Endometrial microvascular endothelial cells (primary cell): ENCODE results near the gene TMEM255B. TPM values are rescaled to one million over a fixed set of nuclear protein-coding genes. Genes with fewer than 3 reads are reported as not detected.

ENCODE experiments used
- in situ Hi-C: cut with HindIII; loops from 2 replicates; pipeline ENCODE4 v1.10.0; 2017; ENCODE audit warnings: low sequenced_read_pairs, low pct_unique_long_range_greater_than_20kb; ENCODE audit errors: inconsistent ontology term
- total RNA-seq: library from RNA; depleted of rRNA; stranded (reverse); fragments of >200 nt; gene quantifications from one replicate; pipeline ENCODE4 v1.2.3, GENCODE V29; 2015; ENCODE audit errors: inconsistent ontology term

Gene TMEM255B
- total RNA-seq, 1 donor from 2014 or later = 31.3 TPM

DNA sequence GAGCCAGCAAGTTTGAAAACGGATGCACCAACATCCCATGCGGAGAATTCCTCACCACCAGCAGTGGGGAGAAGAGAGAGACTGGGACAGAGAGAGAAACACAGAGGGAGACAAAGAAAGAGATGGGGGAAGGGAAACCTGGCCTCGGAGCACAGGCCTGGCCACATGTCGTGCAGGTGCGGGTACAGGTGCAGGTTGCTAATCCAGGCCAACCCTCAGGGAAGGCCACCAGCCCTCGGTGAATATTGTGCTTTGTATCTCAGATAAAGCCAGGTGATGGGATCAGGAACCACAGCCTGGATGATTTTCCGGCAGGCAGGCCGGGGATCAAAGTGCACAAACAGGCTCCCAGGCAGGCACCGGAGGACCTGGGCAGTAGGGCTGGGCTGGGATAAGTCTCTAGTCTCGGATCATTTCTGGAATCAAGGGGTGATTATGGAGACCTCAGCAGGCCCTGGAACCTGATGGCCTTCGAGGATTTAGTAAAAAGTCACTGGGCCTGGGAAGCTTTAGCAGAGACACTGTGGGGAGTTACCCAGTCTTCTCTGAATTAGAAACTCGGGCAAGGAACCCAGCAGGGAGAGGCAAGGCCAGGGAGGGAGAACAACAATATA is 101.1 kb downstream of the TMEM255B start:
- in situ Hi-C loops = no loop called here

DNA sequence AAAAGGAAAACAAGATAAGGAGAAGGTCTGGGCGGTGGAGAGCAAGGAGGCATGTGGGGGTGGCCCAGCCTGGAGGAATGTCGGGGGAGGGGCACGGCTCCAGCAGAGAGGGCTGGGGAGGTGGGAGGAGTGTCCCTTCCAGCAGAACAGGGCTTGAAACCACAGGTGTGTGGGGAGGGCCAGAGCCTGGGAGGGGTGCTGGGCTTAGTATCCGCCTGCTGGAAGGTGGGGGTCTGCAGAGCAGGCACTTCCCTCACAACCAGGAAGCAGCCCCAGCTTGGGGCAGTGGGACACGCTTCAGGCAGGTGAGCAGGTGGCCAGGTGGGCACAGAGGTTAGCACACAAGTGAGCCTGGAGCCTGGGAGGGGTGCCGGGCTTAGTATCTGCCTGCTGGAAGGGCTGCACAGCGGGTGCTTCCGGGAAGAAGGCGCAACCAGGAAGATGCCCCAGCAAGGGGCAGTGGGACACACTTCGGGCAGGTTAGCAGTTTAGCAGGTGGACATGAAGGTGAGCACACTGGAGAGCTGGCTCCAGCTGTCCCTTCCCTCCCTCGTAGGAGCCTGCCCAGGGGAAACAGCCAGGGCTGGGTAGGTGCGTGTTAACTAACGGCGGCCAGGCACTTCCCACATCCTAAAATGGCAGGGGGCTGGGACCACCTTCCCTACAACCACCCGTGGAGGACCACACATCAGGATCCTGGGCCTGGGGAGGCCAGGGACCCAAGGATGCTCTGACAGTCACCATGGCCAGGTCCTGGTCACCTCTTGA is 101.8 kb downstream of the TMEM255B start:
- in situ Hi-C loops = no loop called here

DNA sequence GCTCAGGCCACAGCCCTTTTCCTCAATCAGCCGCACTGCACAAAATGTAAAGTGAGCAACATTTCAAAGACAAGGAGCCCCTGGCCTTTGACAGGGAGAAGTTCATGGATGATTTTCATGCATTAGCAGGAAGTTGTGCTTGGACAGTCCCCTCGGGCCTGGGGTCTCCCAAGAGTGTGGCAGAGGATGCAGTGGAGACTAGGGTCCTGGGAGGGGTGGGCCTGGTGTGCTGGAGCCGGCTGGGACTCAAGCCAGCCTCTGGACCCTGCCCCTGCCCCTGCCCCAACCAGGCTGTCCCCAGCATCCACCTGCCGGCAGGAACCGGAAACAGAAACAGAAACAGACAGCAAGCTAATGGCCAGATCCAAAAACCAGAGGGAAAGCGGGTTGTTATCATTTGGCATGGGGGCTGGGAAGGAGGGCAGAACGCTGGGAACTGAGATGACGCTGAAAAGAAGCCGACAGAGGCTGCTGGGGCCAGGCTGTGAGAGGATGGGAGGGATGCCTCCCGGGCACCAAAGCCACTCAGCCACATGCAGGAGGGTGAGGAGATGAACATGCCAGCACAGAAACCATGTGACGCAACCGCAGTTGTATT is 102.5 kb downstream of the TMEM255B start:
- in situ Hi-C loops = no loop called here

DNA sequence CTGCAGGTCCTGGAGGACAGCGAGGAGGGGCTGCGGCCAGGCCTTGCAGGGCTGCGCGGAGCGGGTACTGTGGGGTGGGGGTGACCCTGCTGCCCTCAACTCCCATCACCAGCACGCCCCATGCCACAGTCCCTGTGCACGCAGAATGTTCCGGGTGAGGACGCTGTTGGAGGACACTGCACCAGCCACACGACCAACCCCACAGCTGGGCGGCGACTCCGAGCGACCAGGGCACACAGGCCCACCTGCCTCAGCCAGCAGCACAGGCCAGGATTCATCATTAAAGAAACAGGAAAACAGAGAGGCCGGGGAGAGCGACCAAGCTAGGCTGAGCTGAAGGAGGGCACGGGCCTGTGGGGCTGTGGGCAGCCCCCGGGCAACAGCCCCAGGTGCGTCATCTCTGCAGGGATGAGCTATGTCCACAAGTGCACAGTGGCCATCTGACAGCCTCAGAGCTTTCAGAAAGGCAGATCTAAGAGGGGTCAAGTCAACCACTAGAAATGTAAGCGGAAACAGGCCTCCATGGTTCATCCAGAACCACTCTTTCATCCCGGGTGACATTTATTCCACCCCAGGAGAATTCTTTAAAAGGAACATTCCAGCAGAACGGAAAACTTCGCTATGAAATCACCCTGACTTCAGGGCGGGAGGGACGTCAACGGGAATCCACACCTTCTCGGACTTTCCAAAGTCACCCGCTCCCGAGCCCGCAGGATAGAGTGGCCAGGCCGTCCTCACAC is 103.3 kb downstream of the TMEM255B start:
- in situ Hi-C loops = no loop called here

DNA sequence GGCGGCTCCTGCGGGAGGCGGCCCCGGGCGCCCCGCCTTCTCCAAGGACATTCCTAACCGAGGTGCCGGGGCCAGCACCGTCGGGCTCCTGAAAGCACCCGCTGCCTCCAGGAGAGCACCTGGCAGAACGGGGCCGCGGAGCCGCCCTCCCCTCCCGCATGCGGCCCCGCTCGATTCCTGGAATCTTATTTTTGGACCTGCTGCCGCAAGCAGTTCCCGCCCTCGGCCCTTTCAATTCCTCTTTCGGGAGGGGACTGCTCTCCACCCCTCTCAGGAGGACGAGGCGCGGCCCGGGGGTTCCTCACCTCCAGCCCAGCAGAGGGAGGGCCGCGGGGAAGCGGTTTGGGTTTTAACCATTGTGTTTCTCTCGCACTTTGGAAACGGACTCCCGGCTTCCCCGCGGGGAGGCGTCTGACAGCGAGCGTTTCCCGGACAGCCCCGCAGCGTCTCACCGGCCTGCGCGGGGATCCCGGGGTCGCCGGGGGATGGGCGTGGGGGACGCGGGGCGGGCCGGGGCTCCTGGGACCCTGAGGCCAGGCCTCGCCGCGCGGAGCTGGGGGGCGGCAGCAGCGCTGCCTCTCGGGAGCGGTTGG is 104.0 kb downstream of the TMEM255B start:
- in situ Hi-C loops = no loop called here

DNA sequence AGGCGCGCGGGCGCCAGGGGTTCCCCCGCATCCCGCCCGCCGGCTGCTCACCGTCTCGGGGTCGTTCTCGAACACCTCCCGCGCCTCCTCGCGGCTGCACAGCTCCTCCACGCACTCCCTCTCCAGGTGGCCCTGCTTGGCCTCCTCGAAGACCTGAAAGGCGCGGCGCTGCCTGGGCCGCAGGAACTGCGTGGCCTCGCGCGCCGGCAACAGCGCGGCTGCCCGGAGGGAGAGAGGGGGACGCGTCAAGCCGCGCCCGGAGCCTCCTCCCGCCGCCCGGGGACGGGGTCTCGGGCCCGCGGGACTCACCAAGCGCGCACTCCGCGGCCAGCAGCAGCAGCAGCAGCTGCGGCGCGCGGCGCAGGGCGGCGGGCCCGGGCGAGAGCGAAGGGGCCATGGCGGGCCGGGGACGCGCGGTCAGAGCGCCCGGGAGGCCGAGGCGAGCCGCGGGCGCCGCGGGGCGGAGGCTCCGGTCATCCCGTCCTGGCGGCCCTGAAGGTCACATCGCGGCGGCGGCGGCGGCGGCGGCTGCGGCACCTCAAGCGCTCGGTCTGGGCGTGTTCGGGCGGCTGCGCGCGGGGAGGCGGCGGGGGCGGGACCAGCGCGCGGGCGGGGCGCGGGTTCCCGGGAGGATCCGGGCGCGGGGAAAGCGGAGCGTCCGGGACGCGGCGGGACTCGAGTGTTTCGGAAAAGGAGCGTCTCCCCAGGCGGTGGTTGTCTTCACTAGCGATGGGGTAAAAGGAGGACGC is 104.7 kb downstream of the TMEM255B start, which contains the start of gene GAS6:
Gene GAS6, minus strand, starts transcription at position 553 of the 749 bp plus-strand sequence. Its CDS starts 156 bp downstream, at position 397.
- in situ Hi-C loops = no loop called here

DNA sequence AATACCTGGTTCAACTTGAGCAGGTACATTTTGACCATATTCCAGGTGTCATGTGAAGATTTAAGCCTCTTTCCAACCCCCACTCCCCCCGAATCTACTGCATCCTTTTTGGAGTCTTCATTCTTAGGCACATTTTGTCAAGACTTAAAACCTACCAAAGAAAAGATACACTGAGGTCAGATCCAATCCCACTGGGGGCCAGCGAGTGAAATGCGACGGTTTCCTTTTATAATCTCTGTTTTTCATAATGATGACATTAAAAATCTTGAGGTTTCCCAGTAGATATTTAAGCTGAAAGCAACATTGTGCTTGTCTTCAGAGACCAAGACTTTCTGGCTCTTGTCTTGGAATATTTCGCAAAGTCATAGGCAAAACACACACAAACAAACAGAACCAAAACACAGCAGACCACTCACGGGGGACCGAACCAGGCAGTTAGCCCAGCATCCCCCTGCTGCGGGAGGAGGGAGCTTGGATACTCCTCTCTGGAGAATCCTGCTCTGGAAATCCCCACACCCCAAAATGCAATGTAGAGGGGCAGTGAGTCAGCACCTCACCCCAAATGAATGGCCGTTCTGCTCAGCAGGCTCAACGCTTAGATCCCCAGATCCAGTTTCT is 105.4 kb downstream of the TMEM255B start:
- in situ Hi-C loops = no loop called here

DNA sequence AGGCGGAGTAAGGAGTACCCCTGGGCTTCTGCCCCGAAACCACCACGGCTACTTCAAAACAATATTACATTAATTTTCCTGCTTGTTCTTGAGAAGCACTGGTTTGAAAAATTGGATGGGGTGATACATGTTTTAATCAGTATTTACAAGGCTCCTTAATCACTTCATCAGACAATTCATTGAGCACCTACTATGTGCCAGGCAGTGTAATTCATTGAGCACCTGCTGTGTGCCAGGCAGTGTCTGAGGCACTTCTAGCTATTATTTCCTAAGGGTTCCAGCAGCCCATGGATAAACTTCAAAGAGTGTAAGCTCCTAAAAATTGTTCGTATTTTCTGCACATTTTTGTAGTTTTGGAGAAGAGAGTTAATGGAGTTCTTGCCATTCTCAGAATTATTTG is 106.4 kb downstream of the TMEM255B start:
- in situ Hi-C loops = no loop called here

Other genes starting within 250 kb of the TMEM255B start
- 116 TPM for gene TFDP1, start 174.5 kb upstream of the TMEM255B start, total RNA-seq
- not detected for gene ATP4B, start 101.0 kb upstream of the TMEM255B start, total RNA-seq
- not detected for gene GRK1, start 92.0 kb upstream of the TMEM255B start, total RNA-seq
- 36.1 TPM for gene GAS6, start 104.8 kb downstream of the TMEM255B start, total RNA-seq
- not detected for gene C13orf46, start 214.8 kb downstream of the TMEM255B start, total RNA-seq